HEK293 (cell line): ENCODE measurements around the gene TMEM200A.

Source experiments
- ATF2 ChIP-seq: fragments of 450-650 bp; formaldehyde crosslinking; IDR thresholded peaks from 2 replicates; pipeline ENCODE4 v1.5.1; 2016; ENCODE audit warnings: missing biosample characterization, missing genetic modification characterization, low read depth
- BCL6B ChIP-seq: fragments of 450-650 bp; formaldehyde crosslinking; IDR thresholded peaks from 2 replicates; pipeline ENCODE4 v1.5.1; 2017; ENCODE audit warnings: missing biosample characterization, missing genetic modification characterization
- SP2 ChIP-seq: fragments of 450-650 bp; formaldehyde crosslinking; IDR thresholded peaks from 2 replicates; pipeline ENCODE4 v1.5.1; 2016; ENCODE audit warnings: missing biosample characterization, missing genetic modification characterization
- YY1 ChIP-seq: fragments of 450-650 bp; formaldehyde crosslinking; IDR thresholded peaks from 2 replicates; pipeline ENCODE4 v1.5.1; 2018; ENCODE audit warnings: missing biosample characterization, missing genetic modification characterization
- ZFHX2 ChIP-seq: fragments of 450-650 bp; formaldehyde crosslinking; conservative IDR thresholded peaks from 2 replicates; pipeline ENCODE4 v1.5.1; 2016; ENCODE audit warnings: missing biosample characterization, missing genetic modification characterization
- ZNF184 ChIP-seq: fragments of 450-650 bp; IDR thresholded peaks from 2 replicates; pipeline ENCODE4 v1.5.1; 2018; ENCODE audit warnings: missing biosample characterization, mild to moderate bottlenecking, missing genetic modification characterization
- ZNF239 ChIP-seq: fragments of 450-650 bp; formaldehyde crosslinking; IDR thresholded peaks from 2 replicates; pipeline ENCODE4 v1.5.1; 2016; ENCODE audit warnings: missing biosample characterization, missing genetic modification characterization
- ZNF600 ChIP-seq: fragments of 450-650 bp; formaldehyde crosslinking; IDR thresholded peaks from 2 replicates; pipeline ENCODE4 v1.5.1; 2016; ENCODE audit warnings: missing biosample characterization, missing genetic modification characterization
- ZNF639 ChIP-seq: fragments of 450-650 bp; formaldehyde crosslinking; IDR thresholded peaks from 2 replicates; pipeline ENCODE4 v1.5.1; 2016; ENCODE audit warnings: missing biosample characterization, missing genetic modification characterization
- ZNF658 ChIP-seq: fragments of 450-650 bp; formaldehyde crosslinking; IDR thresholded peaks from 2 replicates; pipeline ENCODE4; 2016; ENCODE audit warnings: missing biosample characterization, missing genetic modification characterization
- TF ChIP-seq, protein P1 (sequence below): fragments of 450-650 bp; formaldehyde crosslinking; IDR thresholded peaks from 2 replicates; pipeline ENCODE4 v1.5.1; 2016; ENCODE audit warnings: missing biosample characterization, missing genetic modification characterization
- TF ChIP-seq, protein P2 (sequence below): fragments of 450-650 bp; formaldehyde crosslinking; IDR thresholded peaks from 2 replicates; pipeline ENCODE4 v1.5.1; 2016; ENCODE audit warnings: missing biosample characterization, missing genetic modification characterization
- TF ChIP-seq, protein P3 (sequence below): fragments of 450-650 bp; formaldehyde crosslinking; IDR thresholded peaks from 2 replicates; pipeline ENCODE4 v1.5.1; 2016; ENCODE audit warnings: missing biosample characterization, missing genetic modification characterization
- TF ChIP-seq, protein P4 (sequence below): fragments of 450-650 bp; formaldehyde crosslinking; IDR thresholded peaks from 2 replicates; pipeline ENCODE4 v1.5.1; 2016; ENCODE audit warnings: missing biosample characterization, missing genetic modification characterization

DNA sequence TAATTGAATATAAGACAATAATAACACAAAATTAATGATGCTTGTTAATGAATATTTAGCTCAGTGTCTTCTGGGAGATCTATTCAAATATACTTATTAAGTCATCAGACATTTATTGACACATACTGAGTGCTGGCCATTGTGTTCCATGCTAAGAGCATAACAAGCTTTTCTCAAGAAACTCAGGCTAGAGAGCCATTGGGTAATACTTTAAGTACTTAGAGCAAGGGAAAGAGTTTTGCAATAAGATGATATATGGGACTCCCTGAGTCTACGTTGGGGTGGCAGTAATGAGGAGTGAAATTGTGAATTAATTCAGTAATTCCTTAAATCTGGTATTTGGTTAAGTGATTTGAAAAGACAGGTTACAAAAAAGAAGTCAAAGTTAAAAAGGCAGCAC is 11.1 kb downstream of the TMEM200A start:
- TF ChIP-seq SP2 = no peak
- TF ChIP-seq, protein P1, sequence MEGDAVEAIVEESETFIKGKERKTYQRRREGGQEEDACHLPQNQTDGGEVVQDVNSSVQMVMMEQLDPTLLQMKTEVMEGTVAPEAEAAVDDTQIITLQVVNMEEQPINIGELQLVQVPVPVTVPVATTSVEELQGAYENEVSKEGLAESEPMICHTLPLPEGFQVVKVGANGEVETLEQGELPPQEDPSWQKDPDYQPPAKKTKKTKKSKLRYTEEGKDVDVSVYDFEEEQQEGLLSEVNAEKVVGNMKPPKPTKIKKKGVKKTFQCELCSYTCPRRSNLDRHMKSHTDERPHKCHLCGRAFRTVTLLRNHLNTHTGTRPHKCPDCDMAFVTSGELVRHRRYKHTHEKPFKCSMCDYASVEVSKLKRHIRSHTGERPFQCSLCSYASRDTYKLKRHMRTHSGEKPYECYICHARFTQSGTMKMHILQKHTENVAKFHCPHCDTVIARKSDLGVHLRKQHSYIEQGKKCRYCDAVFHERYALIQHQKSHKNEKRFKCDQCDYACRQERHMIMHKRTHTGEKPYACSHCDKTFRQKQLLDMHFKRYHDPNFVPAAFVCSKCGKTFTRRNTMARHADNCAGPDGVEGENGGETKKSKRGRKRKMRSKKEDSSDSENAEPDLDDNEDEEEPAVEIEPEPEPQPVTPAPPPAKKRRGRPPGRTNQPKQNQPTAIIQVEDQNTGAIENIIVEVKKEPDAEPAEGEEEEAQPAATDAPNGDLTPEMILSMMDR (tag by site-specific recombination) = no peak
- no peak for TF ChIP-seq YY1
- no peak for TF ChIP-seq ZNF184 (tag by site-specific recombination)
- TF ChIP-seq, protein P2, sequence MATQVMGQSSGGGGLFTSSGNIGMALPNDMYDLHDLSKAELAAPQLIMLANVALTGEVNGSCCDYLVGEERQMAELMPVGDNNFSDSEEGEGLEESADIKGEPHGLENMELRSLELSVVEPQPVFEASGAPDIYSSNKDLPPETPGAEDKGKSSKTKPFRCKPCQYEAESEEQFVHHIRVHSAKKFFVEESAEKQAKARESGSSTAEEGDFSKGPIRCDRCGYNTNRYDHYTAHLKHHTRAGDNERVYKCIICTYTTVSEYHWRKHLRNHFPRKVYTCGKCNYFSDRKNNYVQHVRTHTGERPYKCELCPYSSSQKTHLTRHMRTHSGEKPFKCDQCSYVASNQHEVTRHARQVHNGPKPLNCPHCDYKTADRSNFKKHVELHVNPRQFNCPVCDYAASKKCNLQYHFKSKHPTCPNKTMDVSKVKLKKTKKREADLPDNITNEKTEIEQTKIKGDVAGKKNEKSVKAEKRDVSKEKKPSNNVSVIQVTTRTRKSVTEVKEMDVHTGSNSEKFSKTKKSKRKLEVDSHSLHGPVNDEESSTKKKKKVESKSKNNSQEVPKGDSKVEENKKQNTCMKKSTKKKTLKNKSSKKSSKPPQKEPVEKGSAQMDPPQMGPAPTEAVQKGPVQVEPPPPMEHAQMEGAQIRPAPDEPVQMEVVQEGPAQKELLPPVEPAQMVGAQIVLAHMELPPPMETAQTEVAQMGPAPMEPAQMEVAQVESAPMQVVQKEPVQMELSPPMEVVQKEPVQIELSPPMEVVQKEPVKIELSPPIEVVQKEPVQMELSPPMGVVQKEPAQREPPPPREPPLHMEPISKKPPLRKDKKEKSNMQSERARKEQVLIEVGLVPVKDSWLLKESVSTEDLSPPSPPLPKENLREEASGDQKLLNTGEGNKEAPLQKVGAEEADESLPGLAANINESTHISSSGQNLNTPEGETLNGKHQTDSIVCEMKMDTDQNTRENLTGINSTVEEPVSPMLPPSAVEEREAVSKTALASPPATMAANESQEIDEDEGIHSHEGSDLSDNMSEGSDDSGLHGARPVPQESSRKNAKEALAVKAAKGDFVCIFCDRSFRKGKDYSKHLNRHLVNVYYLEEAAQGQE (tag by site-specific recombination) = no peak
- TF ChIP-seq ZNF600 (tag by site-specific recombination) = no peak
- no peak for TF ChIP-seq ZNF639 (tag by site-specific recombination)
- TF ChIP-seq, protein P3, sequence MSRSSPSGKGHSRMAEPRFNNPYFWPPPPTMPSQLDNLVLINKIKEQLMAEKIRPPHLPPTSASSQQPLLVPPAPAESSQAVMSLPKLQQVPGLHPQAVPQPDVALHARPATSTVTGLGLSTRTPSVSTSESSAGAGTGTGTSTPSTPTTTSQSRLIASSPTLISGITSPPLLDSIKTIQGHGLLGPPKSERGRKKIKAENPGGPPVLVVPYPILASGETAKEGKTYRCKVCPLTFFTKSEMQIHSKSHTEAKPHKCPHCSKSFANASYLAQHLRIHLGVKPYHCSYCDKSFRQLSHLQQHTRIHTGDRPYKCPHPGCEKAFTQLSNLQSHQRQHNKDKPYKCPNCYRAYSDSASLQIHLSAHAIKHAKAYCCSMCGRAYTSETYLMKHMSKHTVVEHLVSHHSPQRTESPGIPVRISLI (tag by site-specific recombination) = no peak
- no peak for TF ChIP-seq ZFHX2 (tag by site-specific recombination)
- no peak for TF ChIP-seq ATF2 (tag by site-specific recombination)
- TF ChIP-seq, protein P4, sequence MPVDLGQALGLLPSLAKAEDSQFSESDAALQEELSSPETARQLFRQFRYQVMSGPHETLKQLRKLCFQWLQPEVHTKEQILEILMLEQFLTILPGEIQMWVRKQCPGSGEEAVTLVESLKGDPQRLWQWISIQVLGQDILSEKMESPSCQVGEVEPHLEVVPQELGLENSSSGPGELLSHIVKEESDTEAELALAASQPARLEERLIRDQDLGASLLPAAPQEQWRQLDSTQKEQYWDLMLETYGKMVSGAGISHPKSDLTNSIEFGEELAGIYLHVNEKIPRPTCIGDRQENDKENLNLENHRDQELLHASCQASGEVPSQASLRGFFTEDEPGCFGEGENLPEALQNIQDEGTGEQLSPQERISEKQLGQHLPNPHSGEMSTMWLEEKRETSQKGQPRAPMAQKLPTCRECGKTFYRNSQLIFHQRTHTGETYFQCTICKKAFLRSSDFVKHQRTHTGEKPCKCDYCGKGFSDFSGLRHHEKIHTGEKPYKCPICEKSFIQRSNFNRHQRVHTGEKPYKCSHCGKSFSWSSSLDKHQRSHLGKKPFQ (tag by site-specific recombination) = no peak
- no peak for TF ChIP-seq ZNF658
- TF ChIP-seq ZNF239 (tag by site-specific recombination) = no peak
- TF ChIP-seq BCL6B (tag by site-specific recombination) = no peak
